NB4 (cell line): ENCODE measurements around the gene ZNF70.

Experiments
- CTCF ChIP-seq: IDR thresholded peaks from one replicate; pipeline ENCODE4 v1.5.1; 2012; ENCODE audit warnings: low read depth, low read length
- MAX ChIP-seq: IDR thresholded peaks from 2 replicates; pipeline ENCODE4 v1.6.1; 2011; ENCODE audit warnings: low read depth, low read length
- MYC ChIP-seq: IDR thresholded peaks from 2 replicates; pipeline ENCODE4 v1.6.1; 2011; ENCODE audit warnings: low read depth, low read length
- POLR2A ChIP-seq: IDR thresholded peaks from 2 replicates; pipeline ENCODE4 v1.6.1; 2011; ENCODE audit warnings: mild to moderate bottlenecking; ENCODE audit not compliant: insufficient read length; ENCODE audit errors: extremely low read depth

- TF ChIP-seq CTCF, result no peak
- TF ChIP-seq MAX, result no peak
- no peak for TF ChIP-seq POLR2A
- TF ChIP-seq MYC, result no peak
Observed at GRCh38 chr22:23750367-23750713, 572 bp downstream of the ZNF70 start.
